Measurements from ENCODE around the gene SLC25A18. TPM values are rescaled to one million over a fixed set of nuclear protein-coding genes. Genes with fewer than 3 reads are reported as not detected.

SLC25A18 gene
- total RNA-seq, 1 donor from 2014 or later, result not detected

GRCh38 chr22:17588606-17589005, 25.3 kb downstream of the SLC25A18 start:
- no peak for DNase-seq (ENCODE audit: low read depth)
- H3K4me3 ChIP-seq (ENCODE audit: low read depth, low read length), result no peak overlapping the region
- no peak for TF ChIP-seq CTCF (conservative IDR thresholded peaks at IDR 0.05; ENCODE audit: low read depth, low read length)

GRCh38 chr22:17589810-17590375, 26.6 kb downstream of the SLC25A18 start:
- no peak for TF ChIP-seq CTCF (conservative IDR thresholded peaks at IDR 0.05; ENCODE audit: low read depth, low read length)
- DNase-seq (ENCODE audit: low read depth), result no peak

GRCh38 chr22:17590586-17590985, 27.3 kb downstream of the SLC25A18 start:
- no peak overlapping the region for H3K4me3 ChIP-seq (ENCODE audit: low read depth, low read length)
- TF ChIP-seq CTCF (conservative IDR thresholded peaks at IDR 0.05; ENCODE audit: low read depth, low read length), result no peak
- no peak for DNase-seq (ENCODE audit: low read depth)

More at GRCh38 chr22:17589810-17590375, 26.6 kb downstream of the SLC25A18 start:
- no peak overlapping the region for H3K4me3 ChIP-seq (ENCODE audit: low read depth, low read length)

GRCh38 chr22:17592201-17592600, 28.9 kb downstream of the SLC25A18 start:
- no peak overlapping the region for H3K4me3 ChIP-seq (ENCODE audit: low read depth, low read length)
- no peak for DNase-seq (ENCODE audit: low read depth)
- TF ChIP-seq CTCF (conservative IDR thresholded peaks at IDR 0.05; ENCODE audit: low read depth, low read length), result no peak

- no peak overlapping the region for H3K4me3 ChIP-seq (ENCODE audit: low read depth, low read length)
- no peak for DNase-seq (ENCODE audit: low read depth)
- no peak for TF ChIP-seq CTCF (conservative IDR thresholded peaks at IDR 0.05; ENCODE audit: low read depth, low read length)
These were observed 32.9 kb downstream of the SLC25A18 start for GRCh38 chr22:17596226-17596625.

DNA sequence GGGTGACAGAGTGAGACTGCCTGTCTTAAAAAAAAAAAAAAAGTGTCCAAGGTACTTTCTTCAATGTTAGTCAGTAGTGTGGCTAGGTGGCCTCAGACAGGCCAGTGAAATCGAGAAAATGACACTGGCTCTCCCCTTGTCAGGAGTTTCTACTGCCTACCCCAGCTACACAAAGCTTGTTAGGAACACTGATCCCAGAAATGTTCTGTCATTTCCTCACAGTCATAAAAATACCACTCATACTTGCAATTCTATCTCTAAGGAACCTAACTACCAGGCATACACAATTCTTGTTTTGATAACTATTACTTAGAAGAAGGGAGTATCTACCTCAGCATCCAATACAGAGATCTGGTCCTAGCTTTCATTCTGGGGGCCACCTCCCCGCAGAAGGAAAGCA, 33.9 kb downstream of the SLC25A18 start:
- H3K4me3 ChIP-seq (ENCODE audit: low read depth, low read length), result no peak overlapping the region
- TF ChIP-seq CTCF (conservative IDR thresholded peaks at IDR 0.05; ENCODE audit: low read depth, low read length), result no peak
- no peak for DNase-seq (ENCODE audit: low read depth)

- no peak overlapping the region for H3K4me3 ChIP-seq (ENCODE audit: low read depth, low read length)
- no peak for TF ChIP-seq CTCF (conservative IDR thresholded peaks at IDR 0.05; ENCODE audit: low read depth, low read length)
- DNase-seq (ENCODE audit: low read depth), result no peak
These were observed 35.0 kb downstream of the SLC25A18 start for GRCh38 chr22:17598318-17598717.

Data from epithelial cell of proximal tubule (primary cell).